ENCODE data around the gene MYH11. TPM values are rescaled to one million over a fixed set of nuclear protein-coding genes. Genes with fewer than 3 reads are reported as not detected.

Gene MYH11
- total RNA-seq, 1 experiment from 2014 or later = 0.05 TPM

- H3K4me3 Mint-ChIP-seq (ENCODE audit: low read depth, unreplicated experiment) = no peak overlapping the region
- no peaks in the 10 kb centered on the region for H3K27me3 Mint-ChIP-seq (ENCODE audit: unreplicated experiment)
- no TSS peak for BruUV-seq (replicated peaks)
- intact Hi-C loops (cut with micrococcal nuclease; ENCODE audit: unreplicated experiment) = loop anchor here (10.0 kb wide), 1 partner anchor 143 kb away; no protein-coding TSS in a partner anchor
- CTCF ChIA-PET = no interaction called here
- no peak for TF ChIP-seq CTCF (IDR thresholded peaks at IDR 0.05; ENCODE audit: unreplicated experiment)
- no peaks in the 10 kb centered on the region for H3K9me3 Mint-ChIP-seq (ENCODE audit: low read depth, unreplicated experiment)
- H3K4me1 Mint-ChIP-seq (ENCODE audit: low read depth, unreplicated experiment) = peaks cover 23% of the 10 kb centered on the region
- no peak overlapping the region for H3K27ac Mint-ChIP-seq (ENCODE audit: unreplicated experiment)
- peaks cover 26% of the 10 kb centered on the region for H3K36me3 Mint-ChIP-seq (ENCODE audit: insufficient read depth, unreplicated experiment)
- no peak for DNase-seq
Observed at GRCh38 chr16:15881794-15882379, 25.1 kb upstream of the MYH11 start.

- H3K36me3 Mint-ChIP-seq (ENCODE audit: insufficient read depth, unreplicated experiment) = peaks cover 21% of the 10 kb centered on the region
- CTCF ChIA-PET = interaction anchor here (0.5 to 1.4 kb wide), 3 partner anchors 8 to 109 kb away, joined by 3 to 7 read pairs (median 6); partner anchors contain the start of gene CEP20
- intact Hi-C loops (cut with micrococcal nuclease; ENCODE audit: unreplicated experiment) = loop anchor here (10.0 kb wide), 1 partner anchor 144 kb away; no protein-coding TSS in a partner anchor
- BruUV-seq (replicated peaks) = no TSS peak
- peaks cover 12% of the 10 kb centered on the region for H3K4me1 Mint-ChIP-seq (ENCODE audit: low read depth, unreplicated experiment)
- no peak overlapping the region for H3K27ac Mint-ChIP-seq (ENCODE audit: unreplicated experiment)
- H3K27me3 Mint-ChIP-seq (ENCODE audit: unreplicated experiment) = no peaks in the 10 kb centered on the region
- no peak for TF ChIP-seq CTCF (IDR thresholded peaks at IDR 0.05; ENCODE audit: unreplicated experiment)
- no peaks in the 10 kb centered on the region for H3K9me3 Mint-ChIP-seq (ENCODE audit: low read depth, unreplicated experiment)
- H3K4me3 Mint-ChIP-seq (ENCODE audit: low read depth, unreplicated experiment) = no peak overlapping the region
- no peak for DNase-seq
Observed at GRCh38 chr16:15880434-15881308, 23.8 kb upstream of the MYH11 start.

GRCh38 chr16:15879255-15879811 lies 22.5 kb upstream of the MYH11 start:
- Mint-ChIP-seq H3K27ac (ENCODE audit: unreplicated experiment) (peak overlapping the region; percentile 27), H3K9me3 (ENCODE audit: low read depth, unreplicated experiment) (no peaks in the 10 kb centered on the region), H3K4me1 (ENCODE audit: low read depth, unreplicated experiment) (peaks cover 16% of the 10 kb centered on the region), H3K27me3 (ENCODE audit: unreplicated experiment) (no peaks in the 10 kb centered on the region), H3K4me3 (ENCODE audit: low read depth, unreplicated experiment) (no peak overlapping the region), H3K36me3 (ENCODE audit: insufficient read depth, unreplicated experiment) (peaks cover 29% of the 10 kb centered on the region)
- intact Hi-C loops (cut with micrococcal nuclease; ENCODE audit: unreplicated experiment) = no loop called here
- TF ChIP-seq CTCF (IDR thresholded peaks at IDR 0.05; ENCODE audit: unreplicated experiment) = no peak
- CTCF ChIA-PET = interaction anchor here (0.5 to 1.4 kb wide), 3 partner anchors 9 to 214 kb away, joined by 3 to 7 read pairs (median 3); partner anchors contain the start of gene CEP20
- BruUV-seq (replicated peaks) = no TSS peak
- no peak for DNase-seq

- intact Hi-C loops (cut with micrococcal nuclease; ENCODE audit: unreplicated experiment) = no loop called here
- no peak for DNase-seq
- Mint-ChIP-seq H3K27ac (ENCODE audit: unreplicated experiment) (no peak overlapping the region), H3K36me3 (ENCODE audit: insufficient read depth, unreplicated experiment) (peaks cover 33% of the 10 kb centered on the region), H3K27me3 (ENCODE audit: unreplicated experiment) (no peaks in the 10 kb centered on the region), H3K4me3 (ENCODE audit: low read depth, unreplicated experiment) (no peak overlapping the region), H3K4me1 (ENCODE audit: low read depth, unreplicated experiment) (peaks cover 16% of the 10 kb centered on the region), H3K9me3 (ENCODE audit: low read depth, unreplicated experiment) (no peaks in the 10 kb centered on the region)
- TF ChIP-seq CTCF (IDR thresholded peaks at IDR 0.05; ENCODE audit: unreplicated experiment) = no peak
- CTCF ChIA-PET = interaction anchor here (0.5 to 0.8 kb wide), 3 partner anchors 10 to 251 kb away, joined by 3 to 9 read pairs (median 3); no protein-coding TSS in a partner anchor
- BruUV-seq (replicated peaks) = no TSS peak
Observed at GRCh38 chr16:15876503-15876902, 19.7 kb upstream of the MYH11 start.

All from Calu3 (cell line).